Activated CD8-positive, alpha-beta memory T cell treated with anti-CD3 and anti-CD28 coated beads, Interleukin-2, amount 50 U/mL, for 48 hours (primary cell): ENCODE results near the gene KRT35.

Source experiments
- DNase-seq: peaks from one replicate; pipeline ENCODE4 v3.0.0-alpha.2; 2020

Gene KRT35

GRCh38 chr17:41481036-41481435, at the start of gene KRT35:
Gene KRT35, minus strand, starts transcription at chr17:41481151. Its CDS starts 54 bp downstream, at chr17:41481097.
- DNase-seq = no peak

GRCh38 chr17:41530062-41531048, 49.4 kb upstream of the KRT35 start:
- DNase-seq = no peak

- no peak for DNase-seq
These were observed 48.6 kb upstream of the KRT35 start for GRCh38 chr17:41529491-41529915.

GRCh38 chr17:41528959-41529353, 48.0 kb upstream of the KRT35 start:
- DNase-seq = no peak

- no peak for DNase-seq
These were observed 46.4 kb upstream of the KRT35 start for GRCh38 chr17:41527063-41528023.

GRCh38 chr17:41524261-41524660, 43.3 kb upstream of the KRT35 start:
- no peak for DNase-seq

- no peak for DNase-seq
These were observed 42.8 kb upstream of the KRT35 start for GRCh38 chr17:41523787-41524186.

- no peak for DNase-seq
These were observed 42.3 kb upstream of the KRT35 start for GRCh38 chr17:41523225-41523593.

- no peak for DNase-seq
These were observed 41.6 kb upstream of the KRT35 start for GRCh38 chr17:41522301-41523224.

- no peak for DNase-seq
These were observed 40.8 kb upstream of the KRT35 start for GRCh38 chr17:41521574-41522261.

- DNase-seq = no peak
These were observed 40.0 kb upstream of the KRT35 start for GRCh38 chr17:41520821-41521521.

GRCh38 chr17:41519501-41520224, 38.7 kb upstream of the KRT35 start:
- DNase-seq = no peak

GRCh38 chr17:41518789-41519449, 38.0 kb upstream of the KRT35 start, which contains the start of gene KRT15:
Gene KRT15, minus strand, starts transcription at chr17:41518890. Its CDS starts 63 bp downstream, at chr17:41518827.
- no peak for DNase-seq

- DNase-seq = no peak
These were observed 37.1 kb upstream of the KRT35 start for GRCh38 chr17:41518031-41518430.

- DNase-seq = no peak
These were observed 35.9 kb upstream of the KRT35 start for GRCh38 chr17:41516830-41517283.

GRCh38 chr17:41516147-41516829, 35.3 kb upstream of the KRT35 start:
- DNase-seq = no peak

GRCh38 chr17:41513168-41513547, 32.2 kb upstream of the KRT35 start:
- no peak for DNase-seq

GRCh38 chr17:41512546-41513167, 31.7 kb upstream of the KRT35 start:
- no peak for DNase-seq
